ENCODE measurements around the gene ATF5. TPM values are rescaled to one million over a fixed set of nuclear protein-coding genes. Genes with fewer than 3 reads are reported as not detected.
A peak's percentile ranks its signal among the peaks of the same experiment; 100 is the strongest.
"Not testable (repeated sequence)": the region's sequence is repeated elsewhere in the genome, so short reads cannot be mapped to it uniquely, and the experiment has no call there.

Gene ATF5
- total RNA-seq, 2 experiments from 2014 or later: 6.9 TPM

DNA sequence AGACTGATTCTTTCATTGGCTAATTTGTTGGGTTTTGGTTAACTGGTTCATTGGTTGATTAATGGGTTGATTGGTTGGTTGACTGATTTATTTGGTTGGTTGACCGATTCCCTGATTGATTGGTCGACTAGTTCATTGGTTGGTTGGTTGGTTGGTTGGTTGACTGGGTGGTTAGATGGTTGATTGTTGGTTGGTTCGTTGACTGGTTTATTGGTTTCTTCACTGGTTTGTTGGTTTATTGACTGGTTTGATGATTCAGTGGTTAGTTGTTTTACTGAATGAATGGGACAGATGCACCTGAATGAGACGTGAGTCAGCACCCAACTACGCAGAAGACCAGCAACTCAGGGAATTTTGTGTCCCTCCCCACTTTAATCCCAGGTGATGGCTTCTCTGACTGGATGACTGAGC lies 3.0 kb downstream of the ATF5 start:
- H3K27ac Mint-ChIP-seq: peak overlapping the region; percentile 32
- DNase-seq (no peak), ATAC-seq (ENCODE audit: low read depth) (no peak)
- peak overlapping the region; percentile 58 for H3K4me3 Mint-ChIP-seq
- H3K27me3 Mint-ChIP-seq: peaks cover 12% of the 10 kb centered on the region
- peaks cover 3% of the 10 kb centered on the region for H3K9me3 Mint-ChIP-seq
- peaks cover 37% of the 10 kb centered on the region for H3K4me1 Mint-ChIP-seq
- H3K36me3 Mint-ChIP-seq: peaks cover 27% of the 10 kb centered on the region
- POLR2A ChIA-PET: no interaction called here

DNA sequence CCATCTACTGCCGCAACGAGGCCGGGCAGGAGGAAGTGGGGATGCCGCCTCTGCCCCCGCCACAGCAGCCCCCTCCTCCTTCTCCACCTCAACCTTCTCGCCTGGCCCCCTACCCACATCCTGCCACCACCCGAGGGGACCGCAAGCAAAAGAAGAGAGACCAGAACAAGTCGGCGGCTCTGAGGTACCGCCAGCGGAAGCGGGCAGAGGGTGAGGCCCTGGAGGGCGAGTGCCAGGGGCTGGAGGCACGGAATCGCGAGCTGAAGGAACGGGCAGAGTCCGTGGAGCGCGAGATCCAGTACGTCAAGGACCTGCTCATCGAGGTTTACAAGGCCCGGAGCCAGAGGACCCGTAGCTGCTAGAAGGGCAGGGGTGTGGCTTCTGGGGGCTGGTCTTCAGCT lies 3.7 kb downstream of the ATF5 start:
- POLR2A ChIA-PET: interaction anchor here (0.7 kb wide), 2 partner anchors 26 to 111 kb away, joined by 3 read pairs; no protein-coding TSS in a partner anchor
- peaks cover 24% of the 10 kb centered on the region for H3K36me3 Mint-ChIP-seq
- H3K9me3 Mint-ChIP-seq: peaks cover 3% of the 10 kb centered on the region
- peak overlapping the region; percentile 53 for H3K4me3 Mint-ChIP-seq
- ATAC-seq (ENCODE audit: low read depth) (no peak), DNase-seq (peak; percentile 71)
- peak overlapping the region; percentile 80 for H3K27ac Mint-ChIP-seq
- peaks cover 12% of the 10 kb centered on the region for H3K27me3 Mint-ChIP-seq
- peaks cover 31% of the 10 kb centered on the region for H3K4me1 Mint-ChIP-seq

DNA sequence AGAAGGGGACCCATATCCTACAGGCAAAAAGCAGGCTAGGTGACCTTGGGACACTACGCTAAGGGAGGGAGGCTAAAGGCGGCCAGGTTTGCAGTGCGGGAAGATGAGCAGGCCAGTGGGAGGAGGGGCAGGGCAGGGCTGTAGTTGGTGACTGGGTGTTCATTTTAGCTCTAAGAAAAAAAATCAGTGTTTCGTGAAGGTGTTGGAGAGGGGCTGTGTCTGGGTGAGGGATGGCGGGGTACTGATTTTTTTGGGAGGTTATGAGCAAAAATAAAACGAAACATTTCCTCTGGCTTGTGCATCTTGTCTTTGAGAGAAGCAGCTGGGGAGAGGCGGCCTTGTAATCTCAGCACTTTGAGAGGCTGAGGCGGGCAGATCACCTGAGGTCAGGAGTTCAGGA lies 4.6 kb downstream of the ATF5 start:
- H3K4me1 Mint-ChIP-seq: peaks cover 26% of the 10 kb centered on the region
- peaks cover 12% of the 10 kb centered on the region for H3K27me3 Mint-ChIP-seq
- H3K27ac Mint-ChIP-seq: peak overlapping the region; percentile 49
- no peak overlapping the region for H3K4me3 Mint-ChIP-seq
- no peak for ATAC-seq (ENCODE audit: low read depth)
- no peak for DNase-seq
- POLR2A ChIA-PET: no interaction called here
- peaks cover 20% of the 10 kb centered on the region for H3K36me3 Mint-ChIP-seq
- H3K9me3 Mint-ChIP-seq: peaks cover 3% of the 10 kb centered on the region

DNA sequence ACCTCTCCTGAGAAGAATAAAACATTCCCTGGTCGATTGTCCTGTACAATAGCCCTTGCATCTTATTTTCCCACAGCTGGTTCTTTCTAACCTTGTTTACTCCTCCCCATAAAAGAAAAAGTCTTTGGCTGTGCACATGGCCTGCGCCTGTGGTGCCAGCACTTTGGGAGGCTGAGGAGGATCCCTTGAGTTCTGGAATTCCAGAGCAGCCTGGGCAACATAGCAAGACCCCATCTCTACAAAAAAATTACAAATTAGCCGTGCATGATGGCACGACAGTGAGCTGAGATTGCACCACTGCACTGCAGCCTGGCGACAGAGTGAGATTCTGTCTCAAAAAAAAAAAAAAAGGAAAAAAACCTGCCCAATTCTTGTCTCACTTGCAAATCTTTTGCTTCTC lies 7.5 kb downstream of the ATF5 start:
- Mint-ChIP-seq H3K9me3 (peaks cover 3% of the 10 kb centered on the region), H3K36me3 (peaks cover 11% of the 10 kb centered on the region), H3K27ac (no peak overlapping the region), H3K27me3 (peaks cover 12% of the 10 kb centered on the region), H3K4me3 (no peak overlapping the region), H3K4me1 (peaks cover 27% of the 10 kb centered on the region)
- POLR2A ChIA-PET: no interaction called here
- ATAC-seq (ENCODE audit: low read depth) (no peak), DNase-seq (no peak)

DNA sequence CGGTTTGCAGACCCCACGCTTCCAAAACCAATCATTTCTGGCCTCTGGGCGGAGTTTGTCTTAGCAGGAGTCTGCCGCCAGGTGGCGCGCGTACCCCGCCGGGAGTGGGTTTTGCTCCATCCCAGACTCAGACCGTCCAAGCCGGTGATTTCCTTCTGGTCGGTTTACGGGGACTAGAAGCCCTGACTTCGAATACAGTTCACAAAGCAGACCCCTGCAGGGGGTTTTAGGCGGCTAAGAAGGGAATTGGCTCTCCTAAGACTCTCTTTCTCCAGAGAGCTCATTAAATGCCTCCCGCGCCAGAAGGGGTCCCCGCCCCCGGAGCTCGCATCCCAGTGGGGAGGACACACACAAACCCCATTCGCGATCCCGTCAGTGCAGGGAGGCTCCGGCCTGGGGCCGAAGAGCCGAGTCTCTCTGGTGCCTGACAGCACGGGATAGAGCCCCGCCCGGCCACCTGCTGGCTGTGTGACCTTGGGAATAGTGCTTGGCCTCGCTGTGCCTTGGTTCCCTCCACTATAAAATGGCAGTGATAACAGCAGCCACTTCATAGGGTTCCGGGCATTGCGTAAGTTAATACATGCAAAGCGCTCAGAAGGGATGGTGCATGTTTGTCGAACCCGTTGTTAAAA lies 8.9 kb downstream of the ATF5 start:
- H3K27me3 Mint-ChIP-seq: peaks cover 23% of the 10 kb centered on the region
- H3K4me1 Mint-ChIP-seq: peaks cover 19% of the 10 kb centered on the region
- DNase-seq (peak; percentile 87), ATAC-seq (ENCODE audit: low read depth) (peak; percentile 46)
- peaks cover 2% of the 10 kb centered on the region for H3K36me3 Mint-ChIP-seq
- no peak overlapping the region for H3K4me3 Mint-ChIP-seq
- POLR2A ChIA-PET: interaction anchor here (0.8 kb wide), 1 partner anchor 438 kb away, joined by 4 read pairs; the partner anchor contains the start of gene NR1H2
- H3K9me3 Mint-ChIP-seq: no peaks in the 10 kb centered on the region
- H3K27ac Mint-ChIP-seq: no peak overlapping the region

DNA sequence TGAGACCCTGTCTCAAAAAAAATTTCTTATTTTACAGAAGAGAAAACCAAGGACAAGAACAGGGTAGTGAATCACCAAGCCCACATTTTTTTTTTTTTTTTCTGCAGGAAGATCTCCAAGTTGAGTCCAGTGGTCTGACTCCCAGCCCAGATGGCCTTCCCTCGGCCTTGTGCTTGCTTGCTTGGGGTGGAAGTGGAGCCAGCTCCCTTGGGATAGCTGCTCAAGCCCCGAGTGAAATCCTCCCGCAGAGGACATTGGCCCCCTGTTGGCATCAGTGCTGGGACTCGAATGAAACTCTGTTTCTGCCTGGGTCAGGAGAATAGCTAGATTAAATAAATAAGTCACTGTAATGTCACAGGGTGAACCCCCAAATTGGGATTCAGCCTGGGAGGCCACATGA lies 9.7 kb downstream of the ATF5 start:
- POLR2A ChIA-PET: interaction anchor here (0.6 to 0.8 kb wide), 3 partner anchors 25 to 437 kb away, joined by 3 to 4 read pairs (median 4); partner anchors contain the start of gene NR1H2

DNA sequence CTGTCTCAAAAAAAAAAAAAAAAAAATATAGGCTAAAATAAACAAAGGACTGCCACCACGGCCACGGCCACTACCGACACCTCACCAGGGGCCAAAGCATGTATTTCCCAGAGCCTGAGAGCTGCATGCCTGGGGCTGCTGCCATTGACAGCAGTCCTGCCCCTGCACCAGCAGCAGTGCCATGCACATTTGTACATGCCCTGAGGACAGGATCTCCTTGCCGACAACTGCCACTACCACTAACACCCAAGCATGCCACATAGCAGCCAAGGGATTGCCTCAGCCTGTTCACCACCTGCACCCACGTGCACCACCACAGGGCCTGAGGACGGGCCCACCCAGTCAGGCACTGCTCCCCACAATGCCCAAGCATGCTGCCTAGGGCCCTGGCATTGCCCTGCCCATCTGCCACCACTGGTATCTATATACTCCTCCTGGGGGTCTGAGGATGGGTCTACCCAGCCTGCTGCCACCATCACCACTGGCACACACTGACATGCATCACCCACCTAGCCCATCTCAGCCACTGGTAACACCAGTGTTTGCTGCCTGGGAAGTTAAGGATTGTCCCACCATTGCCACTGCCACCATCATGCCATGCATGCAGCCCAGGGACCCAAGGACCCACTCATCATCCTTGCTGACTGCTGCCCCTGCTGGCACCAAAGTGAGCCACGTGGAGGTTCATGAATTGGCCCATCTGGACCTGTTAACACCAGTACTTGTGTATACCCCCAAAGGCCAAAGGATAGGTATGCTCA lies 10.9 kb downstream of the ATF5 start:
- Mint-ChIP-seq H3K4me3 (no peak overlapping the region), H3K36me3 (no peaks in the 10 kb centered on the region), H3K9me3 (no peaks in the 10 kb centered on the region), H3K4me1 (peaks cover 12% of the 10 kb centered on the region), H3K27me3 (peaks cover 27% of the 10 kb centered on the region), H3K27ac (peak overlapping the region; percentile 72)
- DNase-seq (no peak), ATAC-seq (ENCODE audit: low read depth) (no peak)
- POLR2A ChIA-PET: interaction anchor here (0.7 kb wide), 1 partner anchor 741 kb away, joined by 3 read pairs; no protein-coding TSS in a partner anchor

More for the DNA sequence above, 9.7 kb downstream of the ATF5 start:
- peaks cover 14% of the 10 kb centered on the region for H3K4me1 Mint-ChIP-seq
- H3K27me3 Mint-ChIP-seq: peaks cover 27% of the 10 kb centered on the region
- ATAC-seq (ENCODE audit: low read depth) (no peak), DNase-seq (no peak)
- no peak overlapping the region for H3K4me3 Mint-ChIP-seq
- no peak overlapping the region for H3K27ac Mint-ChIP-seq
- peaks cover 1% of the 10 kb centered on the region for H3K36me3 Mint-ChIP-seq
- H3K9me3 Mint-ChIP-seq: no peaks in the 10 kb centered on the region

DNA sequence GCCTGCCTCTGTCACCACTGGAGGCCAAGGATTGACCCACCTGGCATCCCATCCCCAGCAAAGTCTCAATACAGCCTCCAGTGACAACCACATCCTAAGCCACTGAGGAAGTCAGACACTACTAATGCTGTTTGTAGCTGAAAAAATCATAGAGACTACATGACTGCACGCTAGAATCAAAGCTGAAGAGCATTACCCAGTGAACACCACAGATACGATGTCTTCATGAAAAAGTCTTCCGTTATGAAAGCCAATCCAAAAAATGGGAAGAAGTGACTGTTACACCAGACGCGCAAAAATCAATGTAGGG lies 11.4 kb downstream of the ATF5 start:
- Mint-ChIP-seq H3K27ac (peak overlapping the region; percentile 72), H3K4me1 (peaks cover 12% of the 10 kb centered on the region), H3K27me3 (peaks cover 26% of the 10 kb centered on the region), H3K36me3 (no peaks in the 10 kb centered on the region), H3K4me3 (peak overlapping the region; percentile 14), H3K9me3 (no peaks in the 10 kb centered on the region)
- ATAC-seq (ENCODE audit: low read depth): peak; percentile 72
- POLR2A ChIA-PET: no interaction called here
- DNase-seq: no peak

DNA sequence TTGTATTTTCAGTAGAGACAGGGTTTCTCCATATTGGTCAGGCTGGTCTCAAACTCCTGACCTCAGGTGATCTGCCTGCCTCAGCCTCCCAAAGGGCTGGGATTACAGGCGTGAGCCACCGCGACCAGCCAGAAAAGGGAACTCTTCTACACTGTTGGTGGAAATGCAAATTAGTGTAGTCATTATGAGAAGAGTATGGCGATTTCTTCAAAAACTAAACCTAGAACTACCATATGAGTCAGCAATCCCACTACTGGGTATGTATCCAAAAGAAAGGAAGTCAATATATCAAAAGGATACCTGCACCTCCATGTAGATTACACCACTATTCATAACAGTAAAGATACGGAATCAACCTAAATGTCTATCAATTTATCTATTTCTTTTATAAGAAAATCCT lies 15.6 kb downstream of the ATF5 start:
- H3K27ac Mint-ChIP-seq; H3K9me3 Mint-ChIP-seq; POLR2A ChIA-PET; H3K36me3 Mint-ChIP-seq; ATAC-seq (ENCODE audit: low read depth); H3K4me3 Mint-ChIP-seq; DNase-seq: not testable (repeated sequence)
- Mint-ChIP-seq H3K4me1 (peaks cover 12% of the 10 kb centered on the region), H3K27me3 (peaks cover 17% of the 10 kb centered on the region)

DNA sequence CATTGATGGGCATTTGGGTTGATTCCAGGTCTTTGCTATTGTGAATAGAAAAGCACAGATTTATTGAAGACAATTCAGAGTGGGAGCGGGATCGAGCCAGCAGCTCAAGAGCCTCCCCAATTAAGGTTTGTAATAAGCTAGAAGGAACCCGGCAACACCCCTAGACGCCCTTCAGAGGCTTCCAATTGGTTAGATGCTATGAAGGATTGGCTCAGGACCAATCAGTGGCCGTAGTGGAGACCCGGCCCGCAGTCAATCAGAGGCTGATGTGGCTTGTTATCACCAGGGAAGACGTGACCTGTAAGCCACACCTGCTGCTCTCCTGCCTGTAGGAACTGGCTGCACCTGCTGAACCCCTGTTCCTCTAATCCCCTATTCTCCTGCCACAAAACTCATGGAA lies 17.4 kb downstream of the ATF5 start:
- H3K4me1 Mint-ChIP-seq: no peaks in the 10 kb centered on the region
- POLR2A ChIA-PET: no interaction called here
- ATAC-seq (ENCODE audit: low read depth): no peak

DNA sequence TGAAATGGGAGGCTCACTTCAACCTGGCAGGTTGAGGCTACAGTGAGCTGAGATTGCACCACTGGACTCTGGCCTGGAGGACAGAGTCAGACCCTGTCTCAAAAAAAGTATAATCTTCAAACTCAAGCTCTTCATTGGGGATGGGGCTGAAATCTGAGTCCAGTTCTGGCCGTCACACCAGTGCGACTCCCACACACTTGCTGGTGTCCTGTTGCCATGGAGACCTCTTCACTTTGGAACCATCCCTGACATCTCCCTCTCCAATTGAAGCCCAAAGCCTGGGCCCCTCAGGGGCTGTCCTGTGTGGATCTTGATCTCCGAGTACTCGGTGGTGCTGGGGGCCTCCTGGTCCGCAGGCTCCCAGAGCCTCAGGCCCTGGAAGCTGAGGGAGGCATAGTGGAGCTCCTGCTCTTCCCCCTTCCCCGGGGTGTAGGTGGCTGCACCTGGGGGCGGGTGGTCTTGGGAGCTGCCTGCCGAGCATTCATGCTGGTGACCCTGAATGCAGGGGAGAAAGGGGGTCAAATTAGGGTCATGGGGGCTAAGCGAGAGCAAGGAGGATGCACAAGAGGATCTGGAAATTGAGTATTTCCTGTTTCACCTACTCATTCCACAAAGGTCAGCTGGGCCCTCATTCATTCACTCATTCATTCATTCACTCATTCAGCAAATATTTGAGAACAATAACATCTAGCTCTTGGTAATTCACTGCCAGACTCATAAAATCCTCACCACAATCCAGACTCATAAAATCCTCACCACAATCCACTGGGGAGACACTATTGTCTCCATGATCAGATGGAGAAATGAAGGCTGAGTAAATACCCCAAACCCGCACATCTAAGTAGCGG lies 21.0 kb downstream of the ATF5 start:
- H3K27me3 Mint-ChIP-seq: peaks cover 15% of the 10 kb centered on the region
- H3K36me3 Mint-ChIP-seq: no peaks in the 10 kb centered on the region
- DNase-seq (no peak), ATAC-seq (ENCODE audit: low read depth) (no peak)
- H3K9me3 Mint-ChIP-seq: no peaks in the 10 kb centered on the region
- peaks cover 14% of the 10 kb centered on the region for H3K4me1 Mint-ChIP-seq
- POLR2A ChIA-PET: interaction anchor here (0.6 kb wide), 1 partner anchor 1184 kb away, joined by 5 read pairs; no protein-coding TSS in a partner anchor
- H3K27ac Mint-ChIP-seq: no peak overlapping the region
- H3K4me3 Mint-ChIP-seq: no peak overlapping the region

More for the DNA sequence above, 17.4 kb downstream of the ATF5 start:
- H3K36me3 Mint-ChIP-seq: no peaks in the 10 kb centered on the region
- DNase-seq: no peak
- no peak overlapping the region for H3K27ac Mint-ChIP-seq
- no peaks in the 10 kb centered on the region for H3K9me3 Mint-ChIP-seq
- H3K4me3 Mint-ChIP-seq: no peak overlapping the region
- H3K27me3 Mint-ChIP-seq: peaks cover 17% of the 10 kb centered on the region

DNA sequence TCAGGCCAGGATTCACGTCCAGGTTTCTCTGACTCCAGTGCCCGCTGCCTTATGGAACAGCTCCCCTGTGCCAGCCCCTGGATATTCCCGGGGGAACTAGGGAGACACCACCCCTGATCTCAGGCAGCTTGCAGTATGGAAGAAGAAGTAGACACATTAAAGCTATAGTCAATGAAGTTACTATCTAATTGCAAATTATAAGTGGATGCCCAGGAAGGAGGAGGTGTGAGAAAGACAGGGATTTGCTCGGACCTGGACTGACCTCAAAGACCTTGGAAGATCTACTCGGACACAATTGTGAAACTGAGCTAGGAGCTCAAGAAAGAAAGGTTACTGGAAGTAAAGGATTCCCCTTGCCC lies 21.6 kb downstream of the ATF5 start:
- no peak overlapping the region for H3K4me3 Mint-ChIP-seq
- no peak overlapping the region for H3K27ac Mint-ChIP-seq
- H3K9me3 Mint-ChIP-seq: no peaks in the 10 kb centered on the region
- DNase-seq (no peak), ATAC-seq (ENCODE audit: low read depth) (no peak)
- H3K27me3 Mint-ChIP-seq: peaks cover 18% of the 10 kb centered on the region
- POLR2A ChIA-PET: no interaction called here
- peaks cover 14% of the 10 kb centered on the region for H3K4me1 Mint-ChIP-seq
- no peaks in the 10 kb centered on the region for H3K36me3 Mint-ChIP-seq

DNA sequence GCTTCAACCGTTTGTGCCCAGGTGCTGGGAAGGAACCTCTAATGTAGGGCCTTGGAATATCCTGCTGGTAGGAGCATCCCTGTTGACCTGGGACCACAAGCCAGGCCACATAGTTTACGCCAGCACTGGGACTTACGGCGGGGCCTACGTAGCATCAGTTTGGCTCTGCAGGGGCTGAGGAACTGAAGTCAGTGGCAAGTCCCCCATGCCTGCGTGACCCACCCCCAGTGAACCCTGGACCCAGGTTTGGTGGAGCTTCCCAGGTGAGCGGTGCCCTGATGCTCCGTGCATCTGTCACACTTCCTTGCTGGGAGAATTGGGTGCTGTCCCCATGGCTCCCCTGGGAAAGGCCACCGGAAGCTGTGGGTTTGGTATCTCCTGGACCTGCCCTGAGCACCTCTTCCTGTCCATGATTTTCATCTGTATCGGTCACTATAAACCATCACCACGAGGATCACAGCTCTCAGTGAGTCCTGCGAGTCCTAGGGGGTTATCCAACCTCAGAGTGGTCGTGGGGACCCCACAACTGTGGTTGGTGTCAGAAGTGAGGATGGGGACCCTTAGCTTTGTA lies 22.0 kb downstream of the ATF5 start:
- DNase-seq: no peak
- Mint-ChIP-seq H3K27me3 (peaks cover 18% of the 10 kb centered on the region), H3K9me3 (no peaks in the 10 kb centered on the region), H3K4me1 (peaks cover 14% of the 10 kb centered on the region), H3K4me3 (no peak overlapping the region), H3K36me3 (no peaks in the 10 kb centered on the region), H3K27ac (no peak overlapping the region)
- POLR2A ChIA-PET: no interaction called here
- no peak for ATAC-seq (ENCODE audit: low read depth)

All from activated naive CD8-positive, alpha-beta T cell treated with anti-CD3 and anti-CD28 coated beads, Interleukin-2, amount 10 ng/mL, durations not matched to agents 7 days and 5 days (primary cell).